K562 (cell line): ENCODE data around the gene AFM. TPM values are rescaled to one million over a fixed set of nuclear protein-coding genes. Genes with fewer than 3 reads are reported as not detected.

ENCODE experiments used
- ATAC-seq: fragments of 200-7000 bp; cut with Tn5 transposase; 3 replicates; pipeline ENCODE4 v1.9.1; 2020; ENCODE audit warnings: moderate library complexity
- BruUV-seq: library from RNA; stranded (reverse); fragments of 400-500 nt; replicated peaks from 2 replicates; lab custom pipeline; 2021; lab: Mats Ljungman, UMichigan
- CTCF ChIA-PET: fragments of 300-600 bp; formaldehyde crosslinking; extraction: SDS; loops from one replicate; lab custom pipeline; 2021; ENCODE audit warnings: low intra/inter-chr PET ratio; lab: Yijun Ruan, JAX
- POLR2A ChIA-PET: fragments of 300-600, 350-650 bp; sonication (Branson Sonifier 250); formaldehyde crosslinking; extraction: SDS; loops from one replicate; lab custom pipeline; 2021; ENCODE audit warnings: antibody characterized with exemption, inconsistent platforms; lab: Yijun Ruan, JAX
- DNase-seq, 4 experiments: peaks; one replicate each; pipeline versions ENCODE4 v3.0.0 to v3.0.0-alpha.2; 2011 to 2018; ENCODE audit warnings: low spot score in 3 of 4, mixed read lengths in 3 of 4; ENCODE audit errors: extremely low read depth in 1 of 4
- FAIRE-seq: peaks from 2 replicates; lab custom pipeline; 2011; peaks lifted over from hg19 to GRCh38; lab: Jason Lieb, UNC
- H2AFZ ChIP-seq: 2 replicates; pipeline ENCODE4 v1.6.0; 2011; ENCODE audit warnings: low read depth, low read length, control low read depth, inconsistent platforms
- H3K27ac ChIP-seq: fragments of 200-600 bp; 3 replicates; pipeline ENCODE4 v1.8.0; 2011; ENCODE audit warnings: low read depth, mild to moderate bottlenecking, control low read depth, inconsistent platforms, low read length, moderate library complexity, mixed read lengths; ENCODE audit errors: extremely low read depth
- H3K27me3 ChIP-seq, 2 experiments: fragments of 300-600 bp in 1 of 2; 2 replicates in 1 of 2; 3 replicates in 1 of 2; pipeline versions ENCODE4 v1.6.0 to v1.8.0; 2011; ENCODE audit warnings: inconsistent platforms in 2 of 2, low read length in 2 of 2, mild to moderate bottlenecking in 1 of 2, mixed read lengths in 1 of 2, moderate library complexity in 1 of 2; ENCODE audit not compliant: control insufficient read depth in 2 of 2, insufficient read depth in 2 of 2
- H3K36me3 ChIP-seq: fragments of 300-600 bp; 3 replicates; pipeline ENCODE4 v1.8.0; 2011; ENCODE audit warnings: mild to moderate bottlenecking, low read length, inconsistent platforms; ENCODE audit not compliant: control insufficient read depth, insufficient read depth
- H3K4me1 ChIP-seq, 2 experiments: fragments of 200-600 bp in 1 of 2; replicated peaks in 1 of 2; 2 replicates in 1 of 2; 3 replicates in 1 of 2; pipeline versions ENCODE4 v1.5.1 to v1.8.0; 2011; ENCODE audit warnings: inconsistent platforms in 2 of 2, low read length in 2 of 2, mild to moderate bottlenecking in 1 of 2, mixed read lengths in 1 of 2, moderate library complexity in 1 of 2; ENCODE audit not compliant: control insufficient read depth in 2 of 2, insufficient read depth in 2 of 2
- H3K4me2 ChIP-seq: 2 replicates; pipeline ENCODE4 v1.6.1; 2011; ENCODE audit warnings: low read length, control low read depth, inconsistent platforms, mixed read lengths; ENCODE audit not compliant: insufficient read depth
- H3K4me3 ChIP-seq: fragments of 200-600 bp; sonication (generic), shearing (Covaris generic); 2 replicates; pipeline ENCODE4 v1.5.1; 2016; ENCODE audit warnings: control low read depth, inconsistent platforms
- H3K79me2 ChIP-seq: fragments of 200-600 bp; 3 replicates; pipeline ENCODE4 v1.8.0; 2011; ENCODE audit warnings: low read length, inconsistent platforms; ENCODE audit not compliant: control insufficient read depth, insufficient read depth
- H3K9ac ChIP-seq, 2 experiments: 2 replicates each; pipeline versions ENCODE4 v1.6.0 to v1.6.1; 2011; ENCODE audit warnings: low read depth in 2 of 2, low read length in 2 of 2, control low read depth in 1 of 2, inconsistent platforms in 1 of 2, mild to moderate bottlenecking in 1 of 2, mixed read lengths in 1 of 2; ENCODE audit not compliant: insufficient read depth in 1 of 2
- H3K9me1 ChIP-seq: one replicate; pipeline ENCODE4 v1.6.0; 2011; ENCODE audit warnings: inconsistent platforms, mild to moderate bottlenecking, low read length, moderate library complexity; ENCODE audit not compliant: control insufficient read depth, insufficient read depth
- H3K9me3 ChIP-seq: replicated peaks from 2 replicates; pipeline ENCODE4 v1.5.1; 2011; ENCODE audit warnings: low read depth, low read length, inconsistent platforms; ENCODE audit not compliant: control insufficient read depth, insufficient read depth
- H4K20me1 ChIP-seq: replicated peaks from 2 replicates; pipeline ENCODE4 v1.6.1; 2011; ENCODE audit warnings: low read length, inconsistent platforms, mixed read lengths; ENCODE audit not compliant: control insufficient read depth, insufficient read depth
- BCOR ChIP-seq: fragments of 450-650 bp; IDR thresholded peaks from 2 replicates; pipeline ENCODE4 v1.6.1; 2016
- CBX5 ChIP-seq: IDR thresholded peaks from 2 replicates; pipeline ENCODE4 v1.6.1; 2014; ENCODE audit warnings: low read depth, borderline replicate concordance
- CTCF ChIP-seq, 3 experiments: IDR thresholded peaks in 2 of 3; conservative IDR thresholded peaks in 1 of 3; 2 replicates each; pipeline ENCODE4 v1.5.1; 2011 to 2012; ENCODE audit warnings: low read length in 3 of 3, mild to moderate bottlenecking in 3 of 3, control low read depth in 2 of 3, improper control_type of control experiment in 1 of 3, inconsistent platforms in 1 of 3, low read depth in 1 of 3, mixed read lengths in 1 of 3, moderate library complexity in 1 of 3; ENCODE audit not compliant: insufficient read depth in 2 of 3
- CTCFL ChIP-seq: IDR thresholded peaks from 2 replicates; pipeline ENCODE4 v1.6.1; 2011; ENCODE audit warnings: borderline replicate concordance, low read depth, mild to moderate bottlenecking, moderate library complexity, low read length; ENCODE audit not compliant: insufficient read depth, poor library complexity, severe bottlenecking
- EWSR1 ChIP-seq: fragments of 450-650 bp; IDR thresholded peaks from 2 replicates; pipeline ENCODE4 v1.6.1; 2018; ENCODE audit warnings: borderline replicate concordance, mild to moderate bottlenecking, low read depth, moderate library complexity; ENCODE audit not compliant: partially characterized antibody
- FOXA3 ChIP-seq, 2 experiments: fragments of 450-650 bp in 1 of 2; sonication (generic) in 1 of 2; formaldehyde crosslinking; IDR thresholded peaks in 1 of 2; conservative IDR thresholded peaks in 1 of 2; 2 replicates each; pipeline versions ENCODE4 v1.4.0 to v1.8.0; 2020 to 2022; ENCODE audit warnings: mild to moderate bottlenecking in 2 of 2, missing genetic modification reagents in 1 of 2
- HNRNPUL1 ChIP-seq: fragments of 200-400 bp; formaldehyde crosslinking; IDR thresholded peaks from 2 replicates; pipeline ENCODE4 v1.6.1; 2017; ENCODE audit warnings: low read length
- KAT7 ChIP-seq: sonication (generic); formaldehyde crosslinking; IDR thresholded peaks from 2 replicates; pipeline ENCODE4 v1.8.0; 2022; ENCODE audit warnings: missing genetic modification reagents, mild to moderate bottlenecking, borderline replicate concordance
- NCOR1 ChIP-seq: fragments of 450-650 bp; IDR thresholded peaks from 2 replicates; pipeline ENCODE4 v1.6.1; 2016; ENCODE audit warnings: mild to moderate bottlenecking, moderate library complexity
- PPARD ChIP-seq: fragments of 250-450 bp; sonication (Bioruptor Pico); IDR thresholded peaks from 2 replicates; pipeline ENCODE4 v1.8.0; 2022; ENCODE audit warnings: inconsistent platforms, mild to moderate bottlenecking, moderate library complexity
- SRSF9 ChIP-seq: fragments of 200-400 bp; formaldehyde crosslinking; IDR thresholded peaks from 2 replicates; pipeline ENCODE4 v1.6.1; 2017; ENCODE audit warnings: low read depth, low read length, borderline replicate concordance
- STAT5A ChIP-seq: IDR thresholded peaks from 2 replicates; pipeline ENCODE4 v1.6.1; 2012; ENCODE audit warnings: low read length, inconsistent platforms, borderline replicate concordance
- ZNF224 ChIP-seq: sonication (generic); formaldehyde crosslinking; IDR thresholded peaks from 2 replicates; pipeline ENCODE4 v1.8.0; 2022; ENCODE audit warnings: mild to moderate bottlenecking, missing genetic modification reagents
- ZNF830 ChIP-seq: fragments of 250-450 bp; sonication (Bioruptor Pico); IDR thresholded peaks from 2 replicates; pipeline ENCODE4 v1.5.0; 2021; ENCODE audit warnings: mild to moderate bottlenecking
- WGBS: fragments of 100-300 bp; shearing (Covaris generic); methylation state at CpG from one replicate; pipeline ENCODE4 v1.1.6; 2016; ENCODE audit warnings: low coverage, mixed read lengths; ENCODE audit not compliant: insufficient coverage; ENCODE audit errors: missing lambda C conversion rate; 5-methylcytosine and 5-hydroxymethylcytosine counted together
- in situ Hi-C: fragments of 300-500 bp; cut with MboI; formaldehyde crosslinking; loops from 4 replicates; pipeline ENCODE4 v1.15.0; 2018; ENCODE audit warnings: inconsistent platforms, mixed read lengths
- intact Hi-C: fragments of 100-400 bp; cut with micrococcal nuclease; formaldehyde crosslinking; loops from 2 replicates; pipeline ENCODE4 v1.14.2; 2022
- polyA plus RNA-seq, 8 experiments: library from polyadenylated mRNA; depleted of rRNA in 4 of 8; stranded (reverse) in 5 of 8; unstranded in 3 of 8; fragments of >200 nt; fragmentation: Nextera tagmentation in 2 of 8; fragmentation: Illumina TruSeq in 1 of 8; extraction: Ambion mirVana in 2 of 8; extraction: Trizol in 1 of 8; gene quantifications; 2 replicates each; pipeline versions ENCODE4 v1.2.1 to v1.2.3, GENCODE V29; 2011 to 2014; ENCODE audit warnings: inconsistent platforms in 1 of 8, missing spikeins in 1 of 8
- total RNA-seq, 7 experiments: library from RNA; depleted of rRNA in 6 of 7; stranded (reverse); fragments of >200 nt in 6 of 7; fragmentation: Illumina TruSeq in 2 of 7; extraction: Trizol in 2 of 7; gene quantifications; 2 replicates each; pipeline versions ENCODE4 v1.2.1 to v1.2.3, GENCODE V29; 2011 to 2021; ENCODE audit warnings: low replicate concordance in 1 of 7

The AFM gene
- total and polyA plus RNA-seq, 9 of the 15 experiments (the other 6 are each of a cell fraction or from before 2014, with no cell fraction given): 0.07 to 0.15 (median 0.12) TPM; not detected in 5

- TF ChIP-seq NCOR1: peak; percentile 36; the same call in 1 of the 2 replicates
Observed at GRCh38 chr4:73433140-73433539, 48.4 kb upstream of the AFM start (continued).

- Histone ChIP-seq H3K4me3 (no peak overlapping the region), H3K9ac (no peak overlapping the region), H3K27ac (no peak overlapping the region), H3K79me2 (no peaks in the 10 kb centered on the region), H2AFZ (no peak overlapping the region), H3K4me2 (no peak overlapping the region), H4K20me1 (no peaks in the 10 kb centered on the region), H3K36me3 (no peaks in the 10 kb centered on the region), H3K9me1 (no peaks in the 10 kb centered on the region), H3K4me1 (peaks cover 0 to 13% of the 10 kb centered on the region in 2 experiments; a peak in 2 of 5 replicates), H3K9me3 (no peaks in the 10 kb centered on the region), H3K27me3 (no peaks in the 10 kb centered on the region)
- FAIRE-seq (peak; percentile 59), DNase-seq (peak in 3 of 4 experiments; percentile 9 to 22 (median 13)), ATAC-seq (peak; percentile 67; the same call in 2 of the 3 replicates)
- in situ Hi-C loops: no loop called here
- no TSS peak for BruUV-seq
- intact Hi-C loops: loop anchor here (5.0 kb wide), 1 partner anchor 92 kb away; no protein-coding TSS in a partner anchor
- ChIA-PET CTCF (no interaction called here), POLR2A (no interaction called here)
- 34% methylated on average over 3 of the region's 3 CpGs for WGBS
- TF ChIP-seq FOXA3 (CRISPR knock-in tag; conservative IDR thresholded peaks at IDR 0.05 in 1 of 2, IDR thresholded peaks at IDR 0.05 in 1 of 2) (peak in 1 of 2 experiments; percentile 39; a peak in 1 of 4 replicates), CTCFL (no peak), STAT5A (no peak), KAT7 (CRISPR knock-in tag) (no peak), CTCF (IDR thresholded peaks at IDR 0.05 in 2 of 3, conservative IDR thresholded peaks at IDR 0.05 in 1 of 3; ENCODE audit: insufficient read depth in 2 of 3, low read depth in 1 of 3, low read length in 3 of 3) (peak in 2 of 3 experiments; percentile 39 to 44; a peak in 3 of 6 replicates), ZNF224 (CRISPR knock-in tag) (no peak), ZNF830 (CRISPR knock-in tag) (no peak), EWSR1 (no peak), SRSF9 (no peak), HNRNPUL1 (no peak), BCOR (no peak), PPARD (CRISPR knock-in tag) (no peak), CBX5 (no peak)
Observed at GRCh38 chr4:73434311-73434710, 47.2 kb upstream of the AFM start.
